HG03139 (cell line): ENCODE results near the gene PLSCR3.

Experiments used
- ATAC-seq: cut with Tn5 transposase; IDR thresholded peaks from one replicate; pipeline ENCODE4 v1.9.1; 2021; ENCODE audit not compliant: unreplicated experiment

The PLSCR3 gene

DNA sequence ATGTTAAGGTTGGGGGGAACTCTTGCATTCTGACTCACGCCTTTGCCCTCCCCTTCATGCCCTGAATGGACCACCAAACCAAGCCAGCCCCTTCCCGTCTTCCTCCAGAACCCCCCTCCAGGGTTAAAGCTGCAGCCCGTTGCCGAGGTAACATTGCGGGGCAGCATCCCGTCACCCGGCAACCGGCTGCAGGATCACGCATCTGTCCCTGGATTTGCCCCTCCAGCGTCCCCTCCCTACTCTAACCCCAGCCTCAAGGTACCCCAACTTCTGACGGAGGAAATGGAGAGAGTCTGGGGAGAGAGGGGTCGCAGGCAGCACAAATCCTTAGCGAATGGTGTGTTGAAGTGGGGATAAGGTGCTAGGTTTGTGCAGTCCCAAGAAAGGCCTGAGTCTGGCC lies 12.8 kb upstream of the PLSCR3 start:
- no peak for ATAC-seq

DNA sequence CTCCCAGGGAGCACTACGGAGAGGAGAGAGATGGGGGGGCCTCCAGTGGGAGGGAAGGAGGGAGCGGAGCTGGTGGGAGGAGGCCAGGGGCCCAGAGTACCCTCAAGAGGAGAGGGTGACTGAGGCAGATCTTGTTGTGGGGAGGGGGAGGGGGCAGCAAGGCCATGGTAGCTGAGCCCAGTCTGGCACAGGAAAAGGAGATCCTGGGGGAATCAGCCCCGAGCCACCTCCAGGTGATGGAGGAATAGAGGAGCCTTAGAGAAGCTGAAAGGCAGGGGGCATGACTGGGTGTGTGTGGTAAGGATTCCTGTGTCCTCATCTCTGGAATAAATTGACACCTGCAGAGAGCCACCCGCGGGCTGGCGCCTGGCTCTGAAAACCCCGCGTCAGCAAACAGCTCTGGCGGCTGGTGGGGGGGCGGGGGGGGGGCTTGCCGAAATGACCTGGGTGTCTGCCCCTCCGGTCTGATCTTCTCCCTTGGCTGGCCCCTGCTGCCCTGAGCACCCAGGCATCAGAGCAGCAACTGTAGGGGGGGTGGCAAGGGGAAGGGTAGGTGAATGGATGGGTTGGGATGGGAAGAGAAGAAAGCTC lies 12.0 kb upstream of the PLSCR3 start:
- ATAC-seq, result no peak

DNA sequence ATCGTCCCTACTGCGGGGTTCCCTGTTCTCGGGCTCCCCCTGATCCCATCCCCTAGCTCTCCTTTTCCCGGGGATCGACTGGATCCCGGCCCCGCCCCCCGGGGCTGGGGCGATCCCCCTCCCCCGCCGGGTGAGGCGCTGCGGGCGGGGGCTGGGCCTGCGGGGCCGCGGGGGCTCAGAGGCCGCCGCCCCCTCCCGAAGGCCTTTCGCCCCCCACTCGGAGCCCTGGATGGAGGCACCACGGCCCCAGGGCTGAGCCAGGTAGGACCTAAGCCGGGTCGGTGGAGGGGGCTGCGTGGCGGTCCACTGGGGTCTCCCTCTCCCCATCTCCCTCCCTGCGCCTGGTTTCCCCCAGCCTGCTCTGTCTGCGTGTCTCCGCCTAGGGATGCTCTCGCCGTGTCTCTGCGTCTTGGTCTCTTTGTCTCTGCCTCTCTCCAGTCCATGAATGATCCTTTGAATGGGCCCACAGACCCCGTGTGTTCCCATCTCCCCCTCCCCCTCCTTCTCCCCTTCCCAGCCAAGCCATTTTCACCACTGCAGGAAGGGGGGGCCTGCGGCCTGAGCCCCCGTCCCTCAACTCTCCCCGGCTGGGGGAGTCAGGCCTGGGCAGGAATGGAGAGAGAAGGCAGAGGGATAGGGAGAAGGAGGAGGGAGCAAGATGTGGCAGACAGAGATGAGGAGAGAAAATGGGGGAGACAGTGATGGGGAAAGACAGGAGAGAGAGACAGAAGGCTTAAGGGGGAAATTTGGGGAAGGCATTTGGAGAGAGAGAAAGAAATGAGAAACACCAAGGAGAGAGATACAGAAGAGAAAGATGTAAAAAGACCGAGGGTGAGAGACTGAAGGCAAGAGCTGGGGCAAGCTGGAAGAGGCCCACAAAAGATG lies 11.3 kb upstream of the PLSCR3 start:
- ATAC-seq, result no peak

- ATAC-seq, result no peak
Observed at GRCh38 chr17:7404737-7405349, 10.5 kb upstream of the PLSCR3 start.

DNA sequence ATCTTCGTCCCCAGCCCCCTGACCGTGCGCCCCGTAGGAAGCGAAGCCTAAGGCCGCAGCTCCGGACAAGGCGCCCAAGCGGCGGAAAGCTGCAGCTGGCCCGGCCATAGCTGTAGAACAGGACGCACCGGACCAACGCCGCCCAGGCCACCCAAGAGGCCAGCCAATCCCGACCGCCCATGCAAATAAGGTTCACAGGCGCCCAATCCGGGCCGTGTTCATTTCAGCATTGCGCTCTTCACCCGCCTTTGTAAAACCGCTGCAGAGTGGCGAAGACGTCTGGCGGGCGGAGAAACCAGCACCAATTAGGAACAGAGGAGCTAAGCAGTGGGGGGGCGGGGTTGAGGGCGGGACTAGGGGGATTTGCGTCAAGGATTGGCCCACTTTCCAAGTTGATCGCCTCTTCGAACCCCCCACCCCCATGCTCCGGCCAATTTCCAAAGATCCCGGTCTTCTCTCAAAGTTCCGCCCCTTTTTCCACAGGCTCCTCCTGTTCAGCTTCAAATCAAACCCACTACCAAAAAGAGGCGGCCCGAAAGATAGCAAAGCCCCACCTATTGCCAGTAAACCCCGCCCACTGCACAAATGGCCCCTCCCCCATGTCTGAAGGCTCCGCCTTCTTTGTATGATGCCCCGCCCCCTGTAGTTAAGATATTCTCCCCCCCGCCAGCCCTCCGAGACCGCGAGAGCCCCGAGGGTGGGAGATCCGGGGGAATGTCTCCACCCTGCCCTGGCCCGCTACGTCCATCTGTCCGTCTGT lies 9.8 kb upstream of the PLSCR3 start, which contains the start of gene TMEM256:
Gene TMEM256, minus strand, starts transcription at position 121 of the 760 bp plus-strand sequence. Its CDS starts 13 bp downstream, at position 108.
- peak; percentile 89 for ATAC-seq

DNA sequence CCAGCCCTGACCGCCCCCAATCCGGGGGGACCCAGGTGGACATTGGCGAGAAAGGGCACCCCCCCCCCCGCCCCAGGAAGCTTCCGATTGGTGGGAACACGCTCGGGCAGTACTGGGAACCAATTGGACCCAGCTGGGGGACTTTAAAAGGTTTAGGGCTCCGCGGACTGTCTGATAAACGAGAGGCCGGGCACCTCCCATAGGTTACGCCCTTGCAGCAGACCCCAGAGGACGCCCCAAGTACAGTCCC lies 9.3 kb upstream of the PLSCR3 start:
- no peak for ATAC-seq

GRCh38 chr17:7403043-7403726 lies 8.9 kb upstream of the PLSCR3 start:
- no peak for ATAC-seq

- ATAC-seq, result no peak
Observed at GRCh38 chr17:7398612-7399011, 4.3 kb upstream of the PLSCR3 start.

DNA sequence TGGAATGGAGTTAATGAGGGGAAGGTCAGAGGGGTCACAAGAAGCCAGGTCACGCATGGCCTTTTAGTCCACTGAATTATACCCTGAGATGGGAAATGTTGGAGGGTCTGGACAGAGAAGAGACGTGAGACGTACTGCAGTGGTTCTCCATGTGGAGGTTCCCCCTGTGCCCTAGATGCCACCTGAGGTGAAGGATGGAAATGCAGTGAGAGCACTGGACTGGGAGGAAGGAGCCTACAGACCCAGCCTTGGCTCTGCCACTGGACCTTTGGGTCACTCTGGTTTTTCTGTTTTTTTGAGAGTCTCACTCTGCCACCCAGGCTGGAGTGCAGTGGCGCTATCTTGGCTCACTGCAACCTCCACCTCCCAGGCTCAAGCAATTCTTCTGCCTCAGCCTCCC lies 1.8 kb upstream of the PLSCR3 start:
- ATAC-seq, result no peak

DNA sequence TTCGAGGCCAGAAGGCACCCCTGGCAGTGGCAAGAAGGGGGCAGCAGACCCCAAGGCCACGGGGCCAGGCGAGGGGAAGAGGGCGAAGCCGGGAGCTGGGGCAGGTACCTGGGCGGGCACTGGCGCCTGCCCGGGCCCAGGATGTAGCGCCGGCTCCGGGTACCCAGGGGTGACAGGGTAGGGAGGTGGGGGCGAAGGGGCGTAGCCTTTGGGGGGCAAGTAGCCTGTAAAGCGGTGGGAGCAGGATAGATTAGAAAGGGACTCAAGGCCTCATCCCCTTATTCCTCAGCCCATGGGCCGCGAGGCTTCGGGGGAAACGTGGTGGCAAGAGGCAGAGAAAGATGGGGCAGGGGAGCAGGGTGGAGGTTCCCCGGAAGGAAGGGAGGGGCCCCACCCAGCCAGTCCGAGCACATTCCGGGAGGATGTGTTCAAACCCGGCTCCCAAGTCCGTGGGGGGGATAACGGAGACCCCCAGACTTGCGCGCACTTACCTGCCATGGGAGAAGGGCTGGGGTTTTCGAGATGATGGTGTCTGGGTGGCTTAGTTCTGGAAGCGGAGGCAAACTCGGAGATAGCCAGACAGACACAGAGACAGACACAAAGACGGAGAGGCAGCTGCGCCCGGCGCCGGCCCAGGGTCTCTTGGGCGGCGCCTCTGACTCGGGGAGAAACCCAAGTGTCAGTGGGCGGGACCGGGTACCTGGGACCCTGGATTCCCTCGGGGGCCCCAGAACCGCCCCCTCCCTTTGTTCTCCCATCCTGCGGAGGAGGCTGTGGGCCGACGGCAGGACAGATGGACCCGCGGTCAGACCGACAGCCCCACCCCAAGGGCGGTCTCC lies 493 bp downstream of the PLSCR3 start:
- ATAC-seq, result peak; percentile 13

DNA sequence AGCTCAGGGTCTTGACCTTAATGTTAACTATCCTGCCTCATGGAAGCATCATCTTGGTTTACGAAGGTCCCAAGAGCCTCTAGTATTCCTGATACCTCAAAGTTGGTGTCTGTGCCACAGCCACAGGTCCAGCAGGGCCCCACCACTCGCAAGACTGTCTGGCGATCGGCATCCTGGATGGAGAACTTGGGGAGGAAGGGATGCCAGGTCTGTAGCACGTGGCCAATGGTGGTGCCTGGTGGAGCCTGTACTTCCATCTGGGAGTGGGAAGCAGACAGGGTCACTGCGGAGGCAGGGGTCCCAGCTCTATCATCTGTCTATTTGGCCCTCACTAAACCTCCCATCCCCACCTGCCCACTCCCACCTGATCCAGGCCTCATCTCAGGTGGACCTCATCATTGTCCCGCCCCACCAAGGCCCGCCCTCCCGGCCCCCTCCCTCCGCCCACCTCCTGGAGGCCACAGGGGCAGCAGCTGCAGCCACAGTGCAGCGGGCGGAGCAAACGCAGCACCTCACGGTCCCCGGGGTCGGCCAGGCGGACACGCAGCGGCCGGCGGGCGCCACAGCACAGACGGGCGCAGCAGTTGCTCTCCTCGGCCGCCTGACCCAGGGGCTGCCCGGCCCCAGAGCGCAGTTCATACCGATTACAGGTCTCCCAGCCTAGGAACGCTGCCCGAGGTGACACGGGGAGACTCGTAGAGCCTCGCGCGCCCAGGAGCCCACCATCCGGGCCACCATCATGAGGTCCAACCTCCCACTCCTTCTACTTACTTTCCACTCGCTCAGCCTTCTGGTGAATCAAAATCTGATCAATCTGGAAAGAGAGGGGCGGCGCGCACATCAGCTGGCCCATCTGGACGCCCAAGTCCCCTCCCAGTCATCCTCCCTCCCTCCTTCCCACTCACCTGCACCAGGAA lies 1.4 kb downstream of the PLSCR3 start:
- ATAC-seq, result no peak

- ATAC-seq, result no peak
Observed at GRCh38 chr17:7391307-7391706, 3.0 kb downstream of the PLSCR3 start.

GRCh38 chr17:7389924-7390910 lies 4.1 kb downstream of the PLSCR3 start:
- ATAC-seq, result no peak

DNA sequence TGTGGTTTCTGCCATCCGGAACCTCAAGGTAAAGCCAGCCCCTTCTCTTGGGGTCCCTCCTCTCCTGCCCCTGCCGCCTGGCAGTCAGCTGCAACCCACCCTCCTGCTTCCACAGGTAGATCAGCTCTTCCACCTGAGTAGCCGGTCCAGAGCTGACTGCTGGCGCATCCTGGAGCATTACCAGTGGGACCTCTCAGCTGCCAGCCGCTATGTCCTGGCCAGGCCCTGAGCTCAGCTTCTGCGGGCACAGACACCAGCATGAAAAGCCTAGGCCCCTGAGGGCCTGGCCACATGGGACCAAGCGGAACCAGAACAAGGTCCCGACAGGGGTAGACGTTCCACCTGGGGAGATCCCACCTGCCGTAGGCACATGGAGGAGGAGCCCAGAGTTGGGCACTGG lies 5.5 kb downstream of the PLSCR3 start:
- no peak for ATAC-seq

DNA sequence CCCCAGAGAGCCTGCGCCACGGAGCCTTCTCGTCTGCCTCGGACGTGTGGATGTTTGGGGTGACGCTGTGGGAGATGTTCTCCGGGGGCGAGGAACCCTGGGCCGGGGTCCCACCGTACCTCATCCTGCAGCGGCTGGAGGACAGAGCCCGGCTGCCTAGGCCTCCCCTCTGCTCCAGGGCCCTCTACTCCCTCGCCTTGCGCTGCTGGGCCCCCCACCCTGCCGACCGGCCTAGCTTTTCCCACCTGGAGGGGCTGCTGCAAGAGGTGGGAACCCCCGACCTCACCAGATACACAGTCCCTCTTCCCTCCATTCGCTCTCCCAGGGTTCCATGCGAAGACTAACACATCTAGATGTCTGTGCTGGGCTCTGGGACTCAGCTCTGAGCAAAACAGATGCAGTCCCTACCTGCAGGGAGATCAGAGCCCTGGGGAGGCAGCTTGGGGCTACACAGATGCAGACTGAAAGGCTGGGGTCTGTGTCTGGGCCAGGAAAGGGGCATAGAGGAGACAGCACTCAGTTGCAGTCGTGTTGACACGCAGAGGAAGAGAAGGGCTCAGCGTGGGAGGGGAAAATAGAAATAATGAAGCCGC lies 9.7 kb downstream of the PLSCR3 start:
- ATAC-seq, result no peak

GRCh38 chr17:7383742-7384488 lies 10.4 kb downstream of the PLSCR3 start:
- ATAC-seq, result no peak

DNA sequence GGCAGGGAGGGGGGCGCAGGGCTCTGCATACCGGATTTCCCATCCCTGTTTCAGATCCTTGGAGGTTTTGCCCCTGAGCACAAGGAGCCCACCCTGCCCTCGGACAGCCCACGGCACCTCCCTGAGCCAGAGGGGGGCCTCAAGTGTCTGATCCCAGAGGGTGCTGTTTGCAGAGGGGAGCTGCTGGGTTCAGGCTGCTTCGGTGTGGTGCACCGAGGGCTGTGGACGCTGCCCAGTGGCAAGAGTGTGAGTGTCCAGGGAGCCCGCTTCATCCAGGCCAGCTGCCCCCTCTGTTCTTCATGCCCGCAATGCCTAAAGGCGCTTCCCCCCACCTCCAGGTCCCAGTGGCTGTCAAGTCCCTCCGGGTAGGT lies 11.0 kb downstream of the PLSCR3 start:
- no peak for ATAC-seq
